GM19240 (cell line): ENCODE results near the gene OLR1.
"Not testable (repeated sequence)": the region's sequence is repeated elsewhere in the genome, so short reads cannot be mapped to it uniquely, and the experiment has no call there.

ENCODE experiments used
- DNase-seq: peaks from one replicate; pipeline ENCODE4 v3.0.0; 2011; ENCODE audit warnings: low spot score; ENCODE audit not compliant: insufficient read length

The OLR1 gene

DNA sequence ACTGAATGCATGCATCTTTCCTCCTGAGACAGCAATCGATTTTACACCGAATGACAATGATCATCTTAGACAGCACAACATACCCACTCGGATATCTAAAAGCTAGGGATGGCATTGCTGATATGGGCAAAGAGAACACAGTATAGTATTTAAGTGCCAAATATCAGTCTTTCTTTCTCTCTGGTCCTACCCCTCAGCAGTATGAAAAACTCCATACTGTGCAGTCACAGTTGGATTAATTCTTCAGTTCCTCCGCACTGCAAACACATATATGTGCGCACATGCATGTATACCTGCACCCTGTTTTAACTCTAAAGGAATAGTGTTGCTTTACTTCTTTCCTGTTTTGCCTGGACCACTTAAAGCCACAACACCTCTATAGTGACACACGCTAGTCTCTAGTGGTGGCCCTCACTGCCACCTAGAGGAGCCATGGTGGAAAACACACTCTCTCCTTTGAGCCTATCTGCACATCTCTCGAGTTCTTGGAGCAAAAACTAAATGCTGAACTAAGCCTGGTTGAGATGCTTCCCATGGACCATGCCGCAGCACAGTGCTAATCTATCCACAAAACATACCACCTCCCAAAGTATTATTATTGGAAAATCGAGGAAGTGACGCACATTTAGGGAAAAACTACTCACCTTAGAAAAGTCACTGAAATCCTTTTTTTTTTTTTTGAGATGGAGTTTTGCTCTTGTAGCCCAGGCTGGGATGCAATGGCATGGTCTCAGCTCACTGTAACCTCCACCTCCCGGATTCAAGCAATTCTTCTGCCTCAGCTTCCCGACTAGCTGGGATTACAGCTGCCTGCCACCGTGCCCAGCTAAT is 18.8 kb upstream of the OLR1 start:
- peak; percentile 50 for DNase-seq

- no peak for DNase-seq
Observed at GRCh38 chr12:10189653-10190052, 17.7 kb upstream of the OLR1 start.

DNA sequence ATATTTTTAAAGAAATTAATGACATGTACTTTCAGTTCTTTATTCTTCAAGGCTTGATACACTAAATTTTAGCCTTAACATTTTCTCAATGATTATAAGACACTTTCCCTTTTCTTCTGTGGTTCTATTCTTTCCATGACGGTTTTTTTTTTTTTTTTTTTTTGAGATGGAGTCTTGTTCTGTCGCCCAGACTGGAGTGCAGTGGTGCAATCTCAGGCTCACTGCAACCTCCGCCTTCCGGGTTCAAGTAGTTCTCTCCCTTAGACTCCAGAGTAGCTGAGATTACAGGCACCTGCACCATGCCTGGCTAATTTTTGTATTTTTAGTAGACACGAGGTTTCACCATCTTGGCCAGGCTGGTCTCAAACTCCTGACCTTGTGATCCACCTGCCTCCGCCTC is 15.0 kb upstream of the OLR1 start:
- not testable (repeated sequence) for DNase-seq

DNA sequence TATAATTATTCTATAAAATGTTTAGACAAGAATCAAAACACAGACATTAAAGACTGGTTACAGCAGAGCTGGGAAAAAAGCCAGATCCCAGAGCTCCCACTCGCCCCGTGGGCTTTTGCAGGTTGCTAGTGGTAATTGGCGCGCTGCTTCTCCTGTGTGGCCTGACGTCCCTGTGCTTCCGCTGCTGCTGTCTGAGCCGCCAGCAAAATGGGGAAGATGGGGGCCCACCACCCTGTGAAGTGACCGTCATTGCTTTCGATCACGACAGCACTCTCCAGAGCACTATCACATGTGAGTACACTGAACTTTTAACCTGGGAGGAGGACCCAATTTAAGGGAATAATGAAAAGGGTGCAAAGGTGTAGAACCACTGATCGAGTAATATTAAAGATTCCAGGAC is 14.4 kb upstream of the OLR1 start:
- no peak for DNase-seq

GRCh38 chr12:10184261-10184843 is 12.4 kb upstream of the OLR1 start:
- no peak for DNase-seq

- no peak for DNase-seq
Observed at GRCh38 chr12:10182354-10183049, 10.6 kb upstream of the OLR1 start.

DNA sequence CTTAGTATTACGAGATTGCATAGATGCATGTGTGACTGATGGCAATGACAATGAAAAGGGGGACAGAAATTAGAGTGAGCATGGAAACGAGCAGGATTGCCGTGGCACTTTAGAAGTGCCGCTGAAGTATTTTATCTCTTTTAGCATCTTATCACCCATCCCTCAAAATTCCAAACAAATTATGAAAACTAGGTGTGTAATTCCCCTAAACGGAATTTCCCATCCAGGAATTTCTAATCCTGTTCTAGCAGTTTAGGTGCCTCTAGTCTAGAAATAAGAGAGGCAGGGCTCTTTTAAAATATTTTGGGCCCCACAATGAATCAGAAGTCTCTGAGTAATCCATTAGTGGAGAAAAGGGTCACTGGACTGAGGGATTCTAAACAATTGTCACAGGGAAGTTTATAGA is 7.8 kb upstream of the OLR1 start:
- DNase-seq, result no peak

GRCh38 chr12:10178821-10179220 is 6.9 kb upstream of the OLR1 start, which contains the start of gene TMEM52B:
Gene TMEM52B, plus strand, starts transcription at chr12:10179032. Its CDS starts 543 bp downstream, at chr12:10179575.
- no peak for DNase-seq

DNA sequence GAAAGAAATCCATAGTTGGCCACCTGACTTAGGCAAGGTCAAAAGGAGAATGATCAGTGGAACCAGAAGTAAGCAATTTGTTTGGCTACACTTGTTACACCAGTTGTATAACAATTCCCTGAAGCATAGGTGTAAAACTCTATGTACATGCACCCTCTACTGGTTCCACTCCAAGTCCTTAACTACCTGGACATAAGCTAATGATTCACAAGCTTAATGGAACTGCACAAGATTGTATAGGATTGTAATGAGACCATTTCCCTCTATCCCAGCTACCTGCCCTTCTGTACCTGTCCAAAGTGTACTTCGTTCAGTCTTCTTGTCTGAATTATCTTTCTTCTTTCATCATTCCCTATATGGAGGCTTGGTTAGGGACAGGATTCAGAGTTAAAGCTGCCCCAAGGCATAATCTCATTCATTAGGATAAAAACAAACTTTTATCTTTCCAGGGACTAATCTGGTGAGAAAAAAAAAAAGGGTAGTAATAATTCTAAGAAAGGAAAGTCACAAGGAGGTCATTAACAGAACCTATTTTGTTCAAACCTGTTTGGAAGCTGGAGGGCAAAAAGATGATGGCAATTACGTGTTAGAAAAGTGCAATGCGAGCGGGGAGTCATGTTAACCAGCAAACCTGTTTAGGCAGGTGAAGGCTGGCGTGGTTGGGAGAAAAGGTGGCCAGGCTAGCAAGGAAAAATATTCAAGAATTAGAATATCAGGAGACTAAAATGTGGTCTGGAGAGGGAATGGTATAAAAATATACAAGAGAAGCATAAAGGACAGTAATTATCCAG is 4.1 kb upstream of the OLR1 start:
- DNase-seq, result no peak

DNA sequence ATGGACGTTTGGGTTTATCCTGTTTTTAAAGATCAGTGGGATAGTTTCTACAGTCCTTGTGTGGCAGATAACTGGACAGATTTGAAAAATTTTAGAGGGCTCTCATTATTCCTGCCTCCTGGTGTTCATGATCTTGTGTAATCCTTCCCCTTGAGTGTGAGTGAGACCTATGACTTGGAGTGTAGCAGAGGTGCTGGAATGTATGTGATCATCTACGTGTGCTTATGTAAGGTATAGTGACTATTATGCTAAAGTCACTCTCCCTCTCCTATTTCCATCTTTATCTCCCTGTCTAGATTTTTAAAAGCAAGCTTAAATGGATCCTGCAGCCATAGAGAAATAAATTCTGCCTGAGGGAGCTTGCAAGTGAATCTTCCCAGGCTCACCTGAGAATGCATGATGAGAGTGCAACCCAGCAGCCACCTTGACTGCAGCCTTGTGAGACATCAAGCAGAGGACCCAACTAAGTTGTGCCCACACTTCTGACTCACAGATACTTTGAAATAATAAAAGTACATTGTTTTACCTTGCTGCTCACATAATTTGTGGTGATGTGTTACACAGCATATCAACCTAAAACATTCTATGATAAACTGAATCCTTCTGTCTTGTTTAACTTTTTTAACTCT is 3.2 kb upstream of the OLR1 start:
- DNase-seq, result no peak

GRCh38 chr12:10170216-10170615 is 1.7 kb downstream of the OLR1 start:
- DNase-seq, result no peak

DNA sequence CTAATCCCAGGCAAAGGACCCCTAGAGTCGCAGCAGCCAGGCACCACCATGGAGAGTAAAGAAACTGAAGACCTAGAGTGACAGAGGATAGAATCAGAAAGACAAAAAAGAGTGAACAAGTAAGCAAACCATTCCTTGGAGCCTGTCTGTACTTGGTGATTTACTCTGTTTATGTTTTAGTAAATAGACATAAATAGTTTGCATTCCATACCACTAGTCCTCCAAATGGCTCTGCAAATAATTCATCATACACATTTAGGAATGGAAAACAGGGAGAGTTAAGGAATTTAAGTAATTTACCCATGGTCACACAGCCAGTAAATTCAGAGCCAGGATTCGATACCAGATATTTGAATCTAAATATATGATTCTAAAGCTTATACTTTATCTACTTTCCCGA is 2.8 kb downstream of the OLR1 start:
- DNase-seq, result no peak

DNA sequence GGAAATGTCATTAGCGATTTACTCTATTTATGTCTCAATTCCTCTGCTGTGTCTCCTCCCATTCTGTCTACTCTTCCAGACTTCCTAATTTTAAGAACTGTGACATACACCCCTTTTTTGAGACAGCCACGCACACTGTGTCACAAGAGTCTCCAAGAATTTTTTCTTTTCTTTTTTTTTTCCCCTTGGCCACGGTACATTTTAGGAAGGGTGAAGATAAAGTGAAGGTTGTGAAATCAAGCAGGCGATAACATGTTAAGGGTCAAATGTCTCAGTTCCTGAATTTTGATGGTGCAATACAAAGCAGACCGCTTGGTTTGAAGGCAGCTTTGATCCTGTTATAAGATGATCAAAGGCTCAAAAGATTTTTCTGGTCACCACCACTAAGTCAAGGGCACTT is 4.3 kb downstream of the OLR1 start:
- DNase-seq, result no peak

GRCh38 chr12:10165421-10165820 is 6.5 kb downstream of the OLR1 start:
- DNase-seq, result no peak

DNA sequence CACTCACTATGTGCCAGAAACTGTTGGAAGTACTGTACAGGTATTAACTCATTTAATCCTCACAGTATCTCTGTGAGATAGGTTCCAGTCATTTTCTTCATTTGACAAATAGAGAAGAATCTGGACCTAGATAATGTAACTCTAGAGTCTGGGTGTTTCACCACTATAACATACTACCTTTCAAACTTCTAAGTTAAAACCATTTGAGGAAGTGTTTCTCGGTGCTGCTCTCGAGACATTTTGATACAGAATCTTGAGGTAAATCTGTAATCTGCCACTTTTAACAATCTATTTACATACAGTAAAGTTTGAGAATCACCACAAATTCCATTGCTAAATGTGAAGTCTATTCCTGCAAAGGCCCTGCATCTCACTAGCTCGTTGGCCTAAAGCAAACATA is 8.8 kb downstream of the OLR1 start:
- no peak for DNase-seq

DNA sequence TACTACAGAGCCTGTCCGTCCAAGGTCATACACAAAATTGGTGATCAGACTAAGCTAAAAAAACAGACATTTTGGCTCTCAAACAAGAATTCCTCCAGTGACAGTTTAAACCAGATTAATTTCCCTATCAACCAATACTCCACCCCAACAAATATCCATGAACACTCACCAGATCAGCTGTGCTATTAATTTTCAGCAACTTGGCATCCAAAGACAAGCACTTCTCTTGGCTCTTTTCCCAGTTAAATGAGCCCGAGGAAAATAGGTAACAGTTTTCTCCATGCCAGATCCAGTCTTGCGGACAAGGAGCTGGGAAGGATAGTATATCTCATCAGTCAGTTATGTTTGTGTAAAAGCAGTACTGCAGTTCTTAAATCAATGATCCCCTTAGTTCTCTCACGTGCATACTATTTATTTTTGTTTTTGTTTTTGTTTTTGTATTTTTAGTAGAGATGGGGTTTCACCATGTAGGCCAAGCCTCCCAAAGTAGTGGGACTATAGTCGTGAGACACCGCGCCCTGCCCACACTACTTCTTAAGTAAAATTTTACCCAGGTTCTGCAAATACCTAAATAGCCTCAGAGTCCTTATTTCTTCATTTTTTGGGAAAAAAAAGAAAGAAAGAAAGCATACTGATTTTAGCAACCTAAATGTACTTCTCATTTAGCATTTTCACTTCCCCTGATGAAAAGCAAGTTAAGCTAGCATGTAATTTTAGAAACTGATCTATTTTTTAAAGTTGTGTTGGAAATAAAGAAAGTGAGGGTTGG is 11.1 kb downstream of the OLR1 start:
- DNase-seq, result no peak

GRCh38 chr12:10159280-10159679 is 12.7 kb downstream of the OLR1 start:
- DNase-seq, result no peak

DNA sequence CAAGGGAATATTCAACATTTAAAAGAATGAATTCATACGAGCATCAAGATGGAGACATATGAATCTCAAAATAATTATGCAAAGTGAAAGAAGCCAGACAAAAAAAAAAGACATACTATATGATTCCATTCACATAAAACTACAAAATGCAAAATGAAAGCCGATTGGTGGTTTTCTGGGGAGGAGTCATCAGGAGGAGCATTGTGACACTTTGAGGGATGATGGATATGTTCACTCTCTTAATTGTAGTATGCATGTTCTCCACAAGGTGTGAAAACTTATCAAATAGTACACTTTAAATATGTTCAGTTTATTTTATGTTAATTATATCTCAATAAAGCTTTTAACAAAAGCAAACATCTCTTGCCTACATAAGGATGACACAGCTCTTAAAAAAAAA is 13.5 kb downstream of the OLR1 start:
- no peak for DNase-seq

DNA sequence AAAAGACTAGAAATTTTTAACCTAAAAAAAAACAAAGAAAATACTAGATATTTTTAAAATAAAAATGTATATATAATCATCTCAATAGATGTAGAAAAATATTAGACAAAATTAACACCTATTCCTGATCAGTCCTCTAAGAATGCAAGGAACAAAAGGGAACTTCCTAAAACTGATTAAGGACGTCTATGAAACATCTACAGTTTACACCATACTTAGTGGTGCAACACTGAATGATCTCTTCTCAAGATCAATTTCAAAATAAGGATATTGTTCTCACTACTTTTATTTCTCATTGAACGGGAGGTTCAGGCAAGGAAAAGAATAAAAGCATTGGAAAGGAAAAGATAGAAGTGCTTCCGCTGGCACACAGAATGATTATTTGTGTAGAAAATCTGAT is 16.0 kb downstream of the OLR1 start:
- DNase-seq, result no peak

- DNase-seq, result no peak
Observed at GRCh38 chr12:10154145-10154496, 17.8 kb downstream of the OLR1 start.
